Stimulated activated CD8-positive, alpha-beta memory T cell treated with anti-CD3 and anti-CD28 coated beads, Interleukin-4, amount 100 ng/mL, for 4 hours (primary cell): ENCODE data around the gene TMEM121B.

Source experiments
- DNase-seq, 2 donors: peaks; one replicate each; pipeline ENCODE4 v3.0.0-alpha.2; 2020; ENCODE audit warnings: low read depth in 2 of 2, low spot score in 1 of 2

The TMEM121B gene

DNA sequence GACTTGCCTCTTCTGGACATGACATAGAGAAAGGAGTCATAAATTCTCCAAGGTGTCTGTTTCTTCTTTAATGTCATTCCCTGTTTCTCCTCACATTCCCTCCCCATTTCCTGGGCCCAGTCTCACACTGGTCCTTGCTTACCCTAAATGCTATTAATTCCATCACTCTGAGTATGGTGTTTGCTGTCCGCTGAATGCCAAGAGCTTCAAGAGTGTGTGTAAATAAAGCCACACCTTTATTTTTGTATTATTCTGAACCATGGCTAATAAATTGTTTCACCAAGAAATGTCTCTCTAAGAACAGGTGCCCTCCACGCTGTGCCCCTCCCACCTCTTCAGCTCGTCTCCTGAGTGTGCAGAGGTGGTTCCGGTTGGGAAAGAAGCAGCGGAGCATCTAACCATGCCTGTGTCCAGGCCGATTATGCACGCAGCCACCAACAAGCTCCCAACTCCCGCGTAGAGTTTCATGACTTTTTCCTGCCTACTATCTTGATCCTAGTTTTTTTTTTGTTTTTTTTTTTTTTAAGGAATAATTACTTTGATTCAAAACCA is 8.6 kb downstream of the TMEM121B start:
- DNase-seq = no peak

DNA sequence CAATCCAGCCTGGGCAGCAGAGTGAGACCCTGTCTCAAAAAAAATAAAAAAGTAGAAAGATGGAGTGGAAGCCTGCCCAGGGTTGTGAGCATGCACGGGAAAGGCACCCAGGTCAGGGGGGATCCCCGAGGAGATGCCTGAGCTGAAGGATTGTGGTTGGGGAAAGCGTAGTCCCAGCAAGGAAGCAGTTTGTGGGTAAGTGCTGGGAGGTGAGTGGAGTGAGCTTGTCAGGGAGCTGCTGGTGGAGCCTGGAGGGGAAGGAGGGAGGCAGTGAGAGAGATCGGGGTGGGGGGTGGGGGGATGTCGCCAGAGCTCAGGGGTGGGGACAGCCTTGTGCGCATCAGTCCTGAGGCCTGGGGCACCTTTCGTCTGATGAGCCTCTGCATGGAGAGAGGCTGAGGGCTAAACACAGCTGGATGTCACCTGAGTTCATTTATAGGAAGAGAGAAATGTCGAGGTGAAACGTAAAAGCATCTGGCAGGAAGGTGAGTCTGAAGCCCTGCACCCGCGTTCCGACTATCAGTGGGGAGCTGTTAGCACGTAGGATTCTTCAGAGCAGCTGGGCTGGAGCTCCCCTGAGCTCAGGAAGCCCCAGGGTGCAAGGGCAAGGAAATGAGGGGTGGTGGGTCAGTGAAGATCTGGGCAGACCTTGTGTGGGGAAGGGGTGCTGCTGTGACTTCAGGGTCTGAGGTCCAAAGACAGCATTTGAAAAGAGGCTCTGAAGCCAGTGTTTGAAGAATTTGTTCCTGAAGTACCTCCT is 10.2 kb downstream of the TMEM121B start:
- DNase-seq = no peak

DNA sequence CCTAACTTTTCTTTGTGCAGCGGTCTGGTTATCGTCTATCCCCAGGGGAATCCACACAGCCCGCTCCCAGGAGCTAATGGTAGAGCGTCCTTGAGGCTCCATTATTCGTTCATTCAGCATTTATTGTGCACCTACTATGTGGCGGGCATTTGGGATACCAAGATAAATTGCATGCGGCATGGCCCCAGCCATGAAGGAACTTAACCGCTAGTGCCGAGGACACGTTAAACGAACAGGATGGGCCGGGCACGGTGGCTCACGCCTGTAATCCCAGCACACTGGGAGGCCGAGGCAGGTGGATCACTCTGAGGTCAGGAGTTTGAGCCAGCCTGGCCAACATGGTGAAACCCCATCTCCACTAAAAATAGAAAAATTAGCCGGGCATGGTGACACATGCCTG is 11.2 kb downstream of the TMEM121B start:
- DNase-seq = no peak

DNA sequence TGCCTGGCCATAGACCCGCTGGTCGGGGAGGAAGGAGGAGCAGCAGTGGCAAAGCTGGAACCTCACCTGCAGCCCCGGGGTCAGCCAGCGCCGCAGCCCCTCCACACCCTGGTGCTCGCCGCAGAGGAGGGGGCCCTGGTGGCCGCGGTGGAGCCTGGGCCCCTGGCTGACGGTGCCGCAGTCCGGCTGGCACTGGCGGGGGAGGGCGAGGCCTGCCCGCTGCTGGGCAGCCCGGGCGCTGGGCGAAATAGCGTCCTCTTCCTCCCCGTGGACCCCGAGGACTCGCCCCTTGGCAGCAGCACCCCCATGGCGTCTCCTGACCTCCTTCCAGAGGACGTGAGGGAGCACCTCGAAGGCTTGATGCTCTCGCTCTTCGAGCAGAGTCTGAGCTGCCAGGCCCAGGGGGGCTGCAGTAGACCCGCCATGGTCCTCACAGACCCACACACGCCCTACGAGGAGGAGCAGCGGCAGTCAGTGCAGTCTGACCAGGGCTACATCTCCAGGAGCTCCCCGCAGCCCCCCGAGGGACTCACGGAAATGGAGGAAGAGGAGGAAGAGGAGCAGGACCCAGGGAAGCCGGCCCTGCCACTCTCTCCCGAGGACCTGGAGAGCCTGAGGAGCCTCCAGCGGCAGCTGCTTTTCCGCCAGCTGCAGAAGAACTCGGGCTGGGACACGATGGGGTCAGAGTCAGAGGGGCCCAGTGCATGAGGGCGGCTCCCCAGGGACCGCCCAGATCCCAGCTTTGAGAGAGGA is 11.9 kb downstream of the TMEM121B start:
- DNase-seq = no peak

DNA sequence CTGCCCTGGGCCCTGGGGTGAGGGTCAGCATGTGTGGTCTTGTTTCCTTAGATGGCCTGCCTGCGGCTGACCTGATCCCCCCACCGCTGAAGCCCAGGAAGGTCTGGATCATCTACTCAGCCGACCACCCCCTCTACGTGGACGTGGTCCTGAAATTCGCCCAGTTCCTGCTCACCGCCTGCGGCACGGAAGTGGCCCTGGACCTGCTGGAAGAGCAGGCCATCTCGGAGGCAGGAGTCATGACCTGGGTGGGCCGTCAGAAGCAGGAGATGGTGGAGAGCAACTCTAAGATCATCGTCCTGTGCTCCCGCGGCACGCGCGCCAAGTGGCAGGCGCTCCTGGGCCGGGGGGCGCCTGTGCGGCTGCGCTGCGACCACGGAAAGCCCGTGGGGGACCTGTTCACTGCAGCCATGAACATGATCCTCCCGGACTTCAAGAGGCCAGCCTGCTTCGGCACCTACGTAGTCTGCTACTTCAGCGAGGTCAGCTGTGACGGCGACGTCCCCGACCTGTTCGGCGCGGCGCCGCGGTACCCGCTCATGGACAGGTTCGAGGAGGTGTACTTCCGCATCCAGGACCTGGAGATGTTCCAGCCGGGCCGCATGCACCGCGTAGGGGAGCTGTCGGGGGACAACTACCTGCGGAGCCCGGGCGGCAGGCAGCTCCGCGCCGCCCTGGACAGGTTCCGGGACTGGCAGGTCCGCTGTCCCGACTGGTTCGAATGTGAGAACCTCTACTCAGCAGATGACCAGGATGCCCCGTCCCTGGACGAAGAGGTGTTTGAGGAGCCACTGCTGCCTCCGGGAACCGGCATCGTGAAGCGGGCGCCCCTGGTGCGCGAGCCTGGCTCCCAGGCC is 12.7 kb downstream of the TMEM121B start:
- DNase-seq = no peak

DNA sequence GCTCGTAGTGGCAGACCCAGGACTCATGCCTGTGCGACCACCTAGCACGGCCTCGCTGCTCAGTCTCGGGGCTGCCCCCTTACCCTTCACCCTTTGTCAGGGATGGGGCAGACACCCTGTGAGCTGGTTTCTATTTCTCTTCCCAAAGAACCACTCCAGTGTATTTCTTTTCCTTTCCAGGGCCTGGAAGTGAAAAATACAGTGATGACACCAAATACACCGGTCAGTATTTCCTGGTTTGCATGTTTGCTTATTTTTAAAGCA is 13.7 kb downstream of the TMEM121B start:
- DNase-seq = no peak

DNA sequence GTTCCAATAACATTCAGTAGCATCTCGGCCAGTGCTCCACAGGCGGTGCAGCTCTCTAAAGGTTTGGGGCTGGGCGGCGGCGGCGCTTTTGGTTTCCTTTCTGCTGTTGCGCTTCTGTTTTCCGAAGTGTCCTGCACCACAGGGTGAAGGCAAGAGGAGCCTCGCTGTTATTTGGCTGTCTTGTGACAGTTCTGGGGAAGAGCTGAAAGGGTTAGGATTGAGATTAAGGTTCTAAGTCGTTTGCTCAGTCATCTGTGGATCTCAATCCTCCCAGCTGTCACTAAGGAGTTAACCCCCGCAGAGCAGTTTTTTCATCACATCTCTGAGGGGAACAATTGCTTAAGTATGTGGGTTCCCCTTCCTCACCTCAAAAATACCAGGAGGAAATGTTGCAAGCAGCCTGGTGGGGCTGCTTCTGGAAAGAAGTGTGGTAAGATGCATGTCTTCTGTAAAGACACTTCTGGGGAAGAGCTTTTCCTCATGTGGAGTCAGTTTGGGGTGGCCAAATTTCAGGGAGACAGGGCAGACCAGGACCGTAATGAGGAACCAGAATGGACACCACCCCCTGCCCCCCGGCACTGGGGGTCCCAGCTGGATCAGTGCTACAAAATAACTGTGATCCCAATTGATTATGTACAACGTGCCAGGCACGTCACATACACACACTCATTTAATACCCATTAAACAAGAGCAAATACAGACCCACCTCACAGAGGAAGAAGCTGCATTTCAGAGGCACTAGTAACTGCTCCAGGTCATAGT is 14.2 kb downstream of the TMEM121B start:
- DNase-seq = no peak

DNA sequence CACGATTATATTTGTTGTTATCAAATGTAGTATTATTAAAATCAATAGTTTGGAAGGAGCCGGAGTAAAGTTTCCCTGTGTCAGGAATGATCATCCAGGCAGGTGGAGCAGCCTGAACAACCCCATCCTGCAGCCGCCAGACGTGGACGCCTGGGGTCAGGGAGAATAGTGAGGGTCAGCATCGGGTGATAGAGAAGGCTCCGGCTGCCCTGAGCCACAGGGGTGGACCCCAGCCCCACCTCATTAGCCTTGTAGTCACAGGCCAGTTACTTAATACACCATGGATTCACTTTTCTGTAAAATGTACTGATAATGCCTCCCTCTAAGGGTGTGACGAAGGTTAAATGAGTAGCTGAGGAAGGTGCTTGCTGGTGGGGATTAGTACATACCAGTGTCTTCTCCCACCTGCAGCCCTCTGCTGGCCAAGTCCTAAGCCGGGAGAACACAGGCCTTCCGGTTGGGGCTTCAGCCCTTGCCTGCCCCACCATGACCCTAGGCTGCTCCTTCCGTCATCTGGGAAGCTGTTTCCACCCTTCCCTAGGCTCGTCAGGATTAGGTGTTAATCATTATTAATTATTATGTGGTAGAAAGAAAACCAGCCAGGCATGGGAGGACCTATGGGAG is 14.9 kb downstream of the TMEM121B start:
- no peak for DNase-seq

DNA sequence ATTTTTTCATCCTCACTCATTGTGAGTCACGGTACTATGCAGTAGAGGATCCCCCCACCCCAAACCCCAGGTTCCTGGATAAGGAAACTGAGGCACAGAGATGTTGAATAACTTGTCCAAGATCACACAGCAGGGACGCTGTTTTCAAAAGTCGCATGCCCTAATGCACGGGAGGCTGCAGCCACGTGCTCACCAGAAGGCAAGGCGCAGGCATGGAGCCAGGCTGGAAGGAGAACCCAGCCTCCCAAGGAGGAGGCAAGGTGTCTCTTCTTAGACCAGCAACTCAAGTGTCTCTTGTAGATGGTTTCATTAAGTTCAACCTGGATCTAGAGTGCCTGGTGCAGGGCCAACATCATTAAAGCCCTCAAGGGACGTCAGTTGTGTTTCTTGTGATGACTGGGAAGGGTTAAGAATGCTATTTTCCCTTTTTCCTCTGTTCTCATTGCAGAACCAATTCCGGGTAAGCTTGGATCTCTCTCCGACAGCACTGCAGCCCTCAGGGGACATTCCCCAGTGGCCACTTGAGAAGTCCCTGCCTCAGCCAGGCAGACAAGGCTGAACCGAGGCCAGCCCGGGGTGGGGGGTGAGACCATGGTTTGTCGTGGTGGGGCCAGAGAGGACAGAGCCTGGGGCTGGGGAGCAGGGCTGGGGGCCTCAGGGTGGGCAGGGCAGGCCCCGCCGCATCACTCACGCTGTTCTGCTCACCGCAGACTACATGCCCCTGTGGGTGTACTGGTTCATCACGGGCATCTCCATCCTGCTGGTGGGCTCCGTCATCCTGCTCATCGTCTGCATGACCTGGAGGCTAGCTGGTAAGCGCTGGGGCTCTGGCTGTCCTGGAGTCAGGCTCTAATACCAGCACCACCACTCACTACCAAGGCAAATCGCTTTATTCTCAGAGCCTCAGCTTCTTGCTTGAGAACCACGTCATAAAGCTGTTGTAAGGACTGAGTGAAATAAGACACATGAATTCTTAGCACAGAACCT is 15.7 kb downstream of the TMEM121B start:
- DNase-seq = no peak

DNA sequence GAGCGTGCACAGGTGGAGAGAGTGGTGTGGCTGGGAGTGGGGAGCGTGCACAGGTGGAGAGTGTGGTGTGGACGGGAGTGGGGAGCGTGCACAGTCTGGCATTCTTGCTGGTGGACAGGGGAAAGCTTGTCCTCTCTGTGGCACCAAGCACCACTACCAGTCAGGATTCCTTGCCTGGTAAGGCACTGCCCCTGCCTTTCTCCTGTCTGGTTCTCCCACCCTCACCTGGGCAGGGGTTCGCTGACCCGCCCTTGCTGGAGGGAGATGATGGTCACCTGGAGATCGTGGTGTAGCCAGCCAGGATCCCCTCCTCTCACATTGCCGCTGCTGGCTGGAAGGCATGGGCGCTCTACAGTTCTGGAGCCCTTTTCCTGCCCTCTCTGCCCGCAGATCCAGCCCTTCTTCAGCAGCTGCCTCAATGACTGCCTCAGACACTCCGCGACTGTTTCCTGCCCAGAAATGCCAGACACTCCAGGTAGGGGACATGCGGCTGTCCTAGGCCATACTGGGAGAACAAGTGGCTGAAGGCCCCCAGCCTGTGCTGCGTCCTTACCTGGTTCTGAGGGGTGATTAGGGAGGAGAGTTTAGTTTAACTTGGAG is 16.7 kb downstream of the TMEM121B start:
- no peak for DNase-seq

DNA sequence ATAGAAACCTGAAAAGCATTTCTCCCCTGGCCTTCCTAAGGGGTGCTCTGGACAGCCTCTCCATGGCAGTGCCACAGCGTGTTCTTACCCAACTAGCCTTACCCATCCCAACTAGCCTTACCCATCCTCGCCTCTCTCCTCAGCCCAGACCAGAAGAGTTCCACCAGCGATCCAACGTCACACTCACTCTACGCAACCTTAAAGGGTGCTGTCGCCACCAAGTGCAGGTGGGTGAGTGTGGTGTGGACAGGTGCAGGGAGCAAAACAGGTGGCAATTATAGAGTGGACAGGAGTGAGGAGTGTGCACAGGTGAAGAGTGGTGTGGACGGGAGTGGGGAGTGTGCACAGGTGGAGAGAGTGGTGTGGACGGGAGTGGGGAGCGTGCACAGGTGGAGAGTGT is 17.8 kb downstream of the TMEM121B start:
- no peak for DNase-seq

DNA sequence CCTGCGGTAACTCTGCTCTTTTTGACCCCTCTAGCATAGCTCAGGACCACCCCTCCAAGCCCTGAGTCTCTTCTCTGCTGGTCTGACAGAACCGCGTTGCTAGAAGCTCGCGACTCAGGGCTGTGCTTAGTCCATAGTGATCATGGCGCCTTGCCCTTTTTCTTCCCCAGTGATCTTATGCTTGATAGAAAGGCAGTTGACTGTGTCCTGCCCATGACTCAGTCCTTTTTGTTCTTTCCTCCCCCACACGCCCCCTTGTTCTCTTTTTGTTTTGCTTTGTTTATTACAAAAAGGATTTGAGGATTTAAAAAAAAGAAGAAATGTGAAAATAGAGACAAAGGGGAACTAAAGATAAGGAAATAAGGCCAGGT is 18.9 kb downstream of the TMEM121B start:
- DNase-seq = no peak

DNA sequence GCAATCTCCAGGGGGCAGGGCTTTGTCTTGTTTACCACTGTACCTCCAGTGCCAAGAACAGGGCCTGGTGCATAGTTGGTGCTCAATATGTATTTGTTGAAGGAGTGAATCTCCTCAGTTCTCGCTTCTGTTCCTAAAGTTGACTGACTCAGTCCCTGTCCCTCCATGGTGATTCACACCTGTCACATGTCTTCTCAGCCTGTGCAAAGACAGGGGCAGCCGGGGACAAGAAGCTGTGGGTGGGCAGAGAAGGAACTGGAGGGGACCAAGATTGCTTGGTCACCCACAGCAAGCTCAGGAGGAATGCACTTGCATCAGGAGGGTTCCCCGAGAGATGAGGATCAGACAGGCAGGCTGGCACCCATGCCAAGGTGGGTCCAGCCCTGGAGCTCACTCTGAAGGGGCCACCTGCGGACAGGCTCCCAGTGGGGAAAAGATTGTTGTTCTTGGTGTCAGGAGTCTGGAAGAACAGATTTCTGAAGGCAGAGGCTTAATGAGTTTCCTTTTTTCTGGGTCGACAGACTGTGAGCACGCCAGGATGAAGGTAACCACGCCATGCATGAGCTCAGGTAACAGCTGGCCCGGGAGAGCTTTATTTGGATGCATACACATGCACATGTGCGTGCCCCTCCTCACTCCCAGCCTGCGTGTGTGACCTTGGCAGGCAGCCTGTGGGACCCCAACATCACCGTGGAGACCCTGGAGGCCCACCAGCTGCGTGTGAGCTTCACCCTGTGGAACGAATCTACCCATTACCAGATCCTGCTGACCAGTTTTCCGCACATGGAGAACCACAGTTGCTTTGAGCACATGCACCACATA is 19.5 kb downstream of the TMEM121B start:
- DNase-seq = no peak

DNA sequence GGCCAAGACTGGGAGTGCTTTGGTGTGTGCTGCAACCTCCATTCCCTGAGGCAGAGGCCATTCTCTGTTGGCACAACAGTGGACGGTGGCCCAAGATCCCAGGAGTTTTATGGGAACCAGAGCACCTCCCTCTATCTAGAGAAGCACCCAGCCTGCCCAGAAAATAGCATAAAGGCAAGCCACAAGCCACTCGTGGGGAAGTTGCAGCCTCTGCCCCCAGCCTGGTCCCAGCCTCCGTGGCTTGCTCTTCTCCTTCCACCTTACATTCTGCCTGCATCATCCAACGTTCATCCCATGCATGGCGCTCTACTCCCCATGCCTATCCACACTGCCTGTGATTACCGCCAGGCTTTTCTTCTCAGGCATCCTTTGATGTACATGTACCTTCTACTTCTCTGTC is 20.5 kb downstream of the TMEM121B start:
- no peak for DNase-seq

DNA sequence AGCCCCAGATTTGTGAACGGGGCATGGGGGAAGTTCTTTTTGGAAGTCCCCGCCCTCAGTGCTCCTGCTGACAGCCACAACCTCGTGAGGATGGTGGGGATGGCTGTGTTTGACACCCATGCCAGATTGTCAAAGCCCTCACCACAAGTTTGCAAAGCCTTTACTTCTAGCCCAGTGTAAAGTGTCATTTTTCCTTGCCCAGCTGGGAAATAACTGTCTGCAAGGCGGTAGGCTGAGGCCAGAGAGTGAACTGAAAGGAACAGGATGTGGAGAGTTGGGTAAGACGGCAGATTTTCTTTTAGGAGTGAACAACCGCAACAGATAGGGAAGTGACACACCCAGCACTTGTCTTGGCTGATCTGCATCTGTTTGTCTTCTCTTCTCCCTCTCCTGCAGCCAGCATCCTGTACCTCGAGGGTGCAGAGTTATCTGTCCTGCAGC is 22.8 kb downstream of the TMEM121B start:
- DNase-seq = no peak

DNA sequence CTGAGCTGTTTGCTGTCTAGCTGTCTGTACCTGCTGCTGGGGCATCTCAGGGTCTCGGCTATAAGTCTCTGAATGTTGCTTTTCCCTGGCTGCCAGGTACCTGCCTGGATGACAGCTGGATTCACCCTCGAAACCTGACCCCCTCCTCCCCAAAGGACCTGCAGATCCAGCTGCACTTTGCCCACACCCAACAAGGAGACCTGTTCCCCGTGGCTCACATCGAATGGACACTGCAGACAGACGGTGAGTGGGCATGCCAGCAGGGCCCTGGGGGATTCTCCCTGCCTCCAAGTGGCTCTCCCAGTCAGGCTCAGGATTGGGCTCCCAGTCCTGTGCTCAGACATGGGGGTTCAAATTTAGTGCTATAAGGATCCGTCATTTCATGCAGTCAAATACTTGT is 23.5 kb downstream of the TMEM121B start:
- no peak for DNase-seq

DNA sequence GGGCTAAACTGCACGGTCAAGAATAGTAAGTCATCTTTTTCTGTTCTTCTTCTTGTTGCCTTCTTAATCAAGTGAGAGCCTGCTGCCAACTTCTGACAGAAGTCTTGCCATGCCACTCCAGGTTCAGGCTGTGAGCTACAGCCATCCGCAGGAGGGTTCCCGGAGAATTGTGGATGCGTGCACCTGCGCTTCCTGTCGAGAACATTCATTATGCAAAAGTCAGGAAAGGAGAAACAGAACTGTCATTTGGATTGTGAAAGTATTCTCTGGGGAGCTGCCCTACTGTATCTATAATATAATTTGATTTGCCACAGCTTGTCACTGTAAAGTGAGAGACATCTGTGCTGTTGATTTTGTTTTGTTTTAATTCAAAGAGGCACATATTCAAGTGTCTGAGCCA is 24.1 kb downstream of the TMEM121B start:
- no peak for DNase-seq

DNA sequence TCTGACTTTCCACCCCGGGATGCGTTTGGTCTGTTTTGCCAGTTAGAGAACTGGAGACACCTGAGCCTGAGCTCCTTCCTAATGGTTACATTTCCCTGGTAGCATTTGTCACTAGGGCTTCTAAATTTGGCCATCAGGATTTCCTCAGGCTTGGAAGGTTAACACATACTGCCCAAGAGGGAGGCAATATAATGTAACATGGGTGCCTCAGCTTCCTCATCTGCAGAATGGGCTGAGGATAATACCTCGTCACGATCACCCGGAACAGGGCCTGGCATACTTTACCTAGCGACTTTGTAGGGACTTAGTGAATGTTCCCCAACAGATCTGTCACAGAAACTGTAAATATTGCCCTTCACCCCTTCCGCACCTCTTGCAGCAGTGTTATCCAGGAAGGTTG is 25.1 kb downstream of the TMEM121B start:
- no peak for DNase-seq
